Astrocyte of the cerebellum (primary cell): ENCODE data around the gene CLMN.

Experiments
- DNase-seq: peaks from one replicate; pipeline ENCODE4 v3.0.0-alpha.2; 2011; ENCODE audit warnings: low read depth
- H3K4me3 ChIP-seq: 2 replicates; pipeline ENCODE4 v1.5.1; 2011; ENCODE audit warnings: mild to moderate bottlenecking, low read depth, low read length, moderate library complexity
- in situ Hi-C: cut with HindIII; loops from 2 replicates; pipeline ENCODE4 v1.10.0; 2017; ENCODE audit warnings: low sequenced_read_pairs
- TF ChIP-seq, protein P1 (sequence below): IDR thresholded peaks from 2 replicates; pipeline ENCODE4 v1.5.1; 2012; ENCODE audit warnings: low read length, low read depth, moderate library complexity, mild to moderate bottlenecking; ENCODE audit errors: missing control alignments

The CLMN gene

DNA sequence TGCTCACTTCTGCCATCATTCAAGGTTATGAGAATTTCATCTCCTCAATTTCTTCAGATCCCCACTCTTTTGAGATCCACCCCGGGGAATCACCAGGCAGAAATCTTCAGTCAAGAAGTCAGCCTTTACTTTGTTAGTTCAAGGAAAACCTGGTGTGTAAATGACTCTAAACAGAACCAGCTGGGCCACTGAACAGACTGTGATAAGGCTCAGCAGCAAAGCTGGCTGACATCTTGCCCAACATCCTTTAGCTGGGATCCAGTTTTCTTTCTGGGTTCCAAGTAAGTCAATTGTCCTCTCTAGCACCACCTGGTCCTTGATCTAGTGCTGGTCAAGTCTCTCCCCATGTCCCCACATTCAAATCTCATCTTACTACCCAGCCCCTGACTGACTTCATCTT, 11.6 kb downstream of the CLMN start:
- in situ Hi-C loops, result no loop called here
- DNase-seq, result no peak
- TF ChIP-seq, protein P1, sequence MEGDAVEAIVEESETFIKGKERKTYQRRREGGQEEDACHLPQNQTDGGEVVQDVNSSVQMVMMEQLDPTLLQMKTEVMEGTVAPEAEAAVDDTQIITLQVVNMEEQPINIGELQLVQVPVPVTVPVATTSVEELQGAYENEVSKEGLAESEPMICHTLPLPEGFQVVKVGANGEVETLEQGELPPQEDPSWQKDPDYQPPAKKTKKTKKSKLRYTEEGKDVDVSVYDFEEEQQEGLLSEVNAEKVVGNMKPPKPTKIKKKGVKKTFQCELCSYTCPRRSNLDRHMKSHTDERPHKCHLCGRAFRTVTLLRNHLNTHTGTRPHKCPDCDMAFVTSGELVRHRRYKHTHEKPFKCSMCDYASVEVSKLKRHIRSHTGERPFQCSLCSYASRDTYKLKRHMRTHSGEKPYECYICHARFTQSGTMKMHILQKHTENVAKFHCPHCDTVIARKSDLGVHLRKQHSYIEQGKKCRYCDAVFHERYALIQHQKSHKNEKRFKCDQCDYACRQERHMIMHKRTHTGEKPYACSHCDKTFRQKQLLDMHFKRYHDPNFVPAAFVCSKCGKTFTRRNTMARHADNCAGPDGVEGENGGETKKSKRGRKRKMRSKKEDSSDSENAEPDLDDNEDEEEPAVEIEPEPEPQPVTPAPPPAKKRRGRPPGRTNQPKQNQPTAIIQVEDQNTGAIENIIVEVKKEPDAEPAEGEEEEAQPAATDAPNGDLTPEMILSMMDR, result no peak

DNA sequence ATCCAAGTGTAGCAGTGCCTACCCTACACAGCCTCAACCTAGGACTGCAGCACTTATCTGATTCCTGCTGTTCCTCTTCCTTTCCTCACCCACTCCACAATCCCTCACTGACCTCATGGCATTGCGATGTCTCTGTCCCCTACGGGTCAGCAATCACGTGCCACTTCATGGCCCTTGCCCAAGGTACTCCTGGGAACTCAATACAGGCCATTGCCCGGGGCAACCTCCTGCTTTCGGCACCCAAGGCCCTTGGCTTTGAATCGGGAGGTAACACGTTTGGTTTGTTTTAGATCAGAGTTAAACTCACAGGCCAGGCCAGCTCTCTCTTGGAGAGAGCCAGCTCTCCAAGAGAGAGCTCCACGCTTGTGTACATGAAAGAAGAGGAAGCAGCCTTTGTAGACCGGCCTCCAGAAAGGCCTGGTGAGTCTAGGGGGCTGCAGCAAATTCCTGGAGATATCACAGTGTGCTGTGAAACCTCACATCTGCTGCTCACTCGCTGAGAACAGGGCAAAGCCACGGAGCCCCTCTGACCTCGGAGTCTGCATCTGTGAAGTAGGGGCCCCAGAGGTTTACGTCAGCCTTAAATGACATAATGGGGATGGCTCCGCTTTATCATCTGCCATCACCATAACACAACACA, 12.2 kb downstream of the CLMN start:
- in situ Hi-C loops, result no loop called here
- TF ChIP-seq, protein P1, result no peak
- no peak overlapping the region for H3K4me3 ChIP-seq
- no peak for DNase-seq

More for the DNA sequence above, 11.6 kb downstream of the CLMN start:
- no peak overlapping the region for H3K4me3 ChIP-seq

GRCh38 chr14:95305940-95306339, 13.8 kb downstream of the CLMN start:
- no peak for DNase-seq
- no peak overlapping the region for H3K4me3 ChIP-seq
- in situ Hi-C loops, result no loop called here
- TF ChIP-seq, protein P1, result no peak

- in situ Hi-C loops, result no loop called here
- TF ChIP-seq, protein P1, result no peak
- H3K4me3 ChIP-seq, result no peak overlapping the region
These were observed 14.6 kb downstream of the CLMN start for GRCh38 chr14:95305145-95305544.

GRCh38 chr14:95304342-95304741, 15.4 kb downstream of the CLMN start:
- H3K4me3 ChIP-seq, result no peak overlapping the region
- no peak for DNase-seq
- TF ChIP-seq, protein P1, result no peak
- in situ Hi-C loops, result no loop called here

More at GRCh38 chr14:95305145-95305544, 14.6 kb downstream of the CLMN start:
- DNase-seq, result no peak

DNA sequence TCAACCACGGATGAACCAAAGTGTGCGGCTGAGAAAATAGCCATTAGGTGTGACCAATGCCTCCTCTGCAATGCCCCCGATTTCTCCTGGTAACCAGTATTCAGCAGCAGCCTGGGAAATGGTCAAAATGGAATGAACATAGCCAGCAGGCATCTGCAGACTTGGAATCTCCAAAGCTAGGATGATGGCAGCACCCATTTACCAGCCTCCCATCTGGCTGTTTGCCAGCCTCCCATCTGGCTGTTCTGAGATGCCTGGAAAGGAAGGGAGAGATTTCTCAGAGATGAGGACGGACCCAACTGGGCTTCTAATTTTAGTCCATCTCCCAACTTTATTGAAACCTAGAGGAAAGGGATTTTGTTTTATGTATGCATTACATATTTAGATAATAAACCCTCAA, 16.2 kb downstream of the CLMN start:
- H3K4me3 ChIP-seq, result no peak overlapping the region
- in situ Hi-C loops, result no loop called here
- DNase-seq, result no peak
- TF ChIP-seq, protein P1, result no peak
